DMS 273 (cell line): ENCODE measurements around the gene SPARCL1.

ENCODE experiments used
- DNase-seq: peaks from one replicate; lab custom pipeline; 2025; ENCODE audit not compliant: unreplicated experiment; lab: John Stamatoyannopoulos, UW

SPARCL1 gene

GRCh38 chr4:87541521-87541920, 12.3 kb upstream of the SPARCL1 start:
- DNase-seq: no peak

GRCh38 chr4:87540146-87541058, 11.2 kb upstream of the SPARCL1 start:
- no peak for DNase-seq

- DNase-seq: no peak
Observed at GRCh38 chr4:87532907-87533306, 3.7 kb upstream of the SPARCL1 start.

- DNase-seq: no peak
Observed at GRCh38 chr4:87532109-87532508, 2.9 kb upstream of the SPARCL1 start.

DNA sequence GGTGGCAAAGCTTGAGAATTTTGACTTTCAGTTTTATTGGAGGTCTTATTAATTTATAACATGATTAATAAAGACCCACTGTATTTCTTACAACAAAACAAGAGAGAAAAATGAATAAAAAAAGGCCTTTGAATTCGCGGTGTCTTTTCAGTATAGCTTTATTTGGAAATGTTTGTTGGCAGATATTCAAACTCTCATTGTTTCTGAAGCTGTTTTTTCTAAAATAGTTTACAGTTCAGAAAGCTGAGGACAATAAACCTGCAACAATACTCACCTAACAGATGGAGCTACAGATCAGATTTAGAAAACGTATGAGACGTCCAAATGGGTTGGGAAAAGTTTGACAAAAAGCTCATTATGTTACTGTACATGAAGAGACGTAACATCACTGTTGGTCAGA, 2.4 kb upstream of the SPARCL1 start:
- no peak for DNase-seq

GRCh38 chr4:87530868-87531267, 1.7 kb upstream of the SPARCL1 start:
- DNase-seq: peak; percentile 6

GRCh38 chr4:87530229-87530628, 1.1 kb upstream of the SPARCL1 start:
- no peak for DNase-seq

GRCh38 chr4:87527431-87528220, 1.6 kb downstream of the SPARCL1 start:
- DNase-seq: no peak

- no peak for DNase-seq
Observed at GRCh38 chr4:87525636-87526295, 3.4 kb downstream of the SPARCL1 start.

DNA sequence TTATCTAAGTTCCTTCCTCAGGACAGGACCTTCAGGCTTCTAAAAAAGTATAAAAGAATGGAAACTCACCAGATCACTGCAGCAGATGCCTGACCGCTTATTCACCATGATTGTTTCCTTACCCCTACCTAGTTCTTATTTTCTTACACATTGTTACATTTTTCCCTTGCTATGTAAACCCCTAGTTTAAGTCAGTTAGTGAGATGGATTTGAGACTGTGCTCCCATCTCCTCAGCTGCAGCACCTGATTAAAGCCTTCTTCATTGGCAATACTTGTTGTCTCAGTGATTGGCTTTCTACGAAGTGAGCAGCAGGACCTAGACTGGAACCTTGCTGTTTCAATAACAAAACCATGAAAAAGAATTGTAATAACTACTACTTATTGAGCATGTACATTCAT, 4.7 kb downstream of the SPARCL1 start:
- DNase-seq: no peak

- DNase-seq: no peak
Observed at GRCh38 chr4:87523307-87523706, 5.9 kb downstream of the SPARCL1 start.

DNA sequence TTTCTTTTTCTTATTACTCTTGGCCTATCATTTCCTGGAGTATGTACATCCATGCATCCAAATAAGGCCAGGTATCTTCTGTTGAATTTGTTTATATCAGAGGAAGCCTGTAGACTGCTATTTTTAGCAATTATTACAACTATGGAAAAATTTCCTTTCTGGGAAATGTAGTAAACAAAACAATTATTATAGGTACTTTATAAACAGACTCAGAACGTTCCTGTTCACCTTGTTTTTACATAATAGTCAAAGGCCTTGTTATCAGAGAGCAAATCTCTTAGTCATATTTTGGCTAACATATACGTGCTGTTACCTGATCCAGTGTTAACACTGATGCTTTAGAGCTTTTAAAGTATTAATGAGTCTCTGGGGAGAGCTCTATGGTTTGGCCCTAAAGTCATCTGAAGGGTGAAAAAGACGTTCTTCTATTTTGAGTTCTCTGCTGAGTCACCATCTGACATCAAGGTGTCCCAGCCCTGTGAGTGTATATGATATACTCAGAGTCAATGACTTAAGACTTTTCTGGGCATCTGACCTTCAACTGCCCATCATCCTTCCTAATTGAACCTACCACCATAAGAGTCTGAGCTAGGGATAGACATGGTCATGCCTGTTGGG, 7.3 kb downstream of the SPARCL1 start:
- DNase-seq: peak; percentile 54

- DNase-seq: peak; percentile 2
Observed at GRCh38 chr4:87521319-87521718, 7.9 kb downstream of the SPARCL1 start.

DNA sequence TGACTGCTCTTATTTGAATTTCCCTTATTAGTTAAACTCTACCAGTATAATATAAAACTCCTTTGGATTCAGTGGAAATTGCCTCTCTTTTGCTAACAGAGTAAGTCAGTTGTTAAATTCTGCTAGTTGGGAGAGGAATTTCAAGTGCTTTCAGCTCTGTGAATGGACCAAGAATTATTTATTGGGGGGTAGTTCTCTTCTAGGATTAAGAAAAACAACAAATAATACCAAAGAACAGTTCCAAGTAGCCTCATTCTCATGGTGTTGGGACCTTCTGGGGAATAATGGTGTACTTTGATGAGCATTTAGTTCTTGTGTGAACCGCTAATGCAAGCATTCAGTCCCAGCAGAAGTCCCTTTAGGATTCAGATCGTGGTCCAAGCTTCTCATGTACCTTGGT, 11.6 kb downstream of the SPARCL1 start:
- no peak for DNase-seq

GRCh38 chr4:87516683-87517082, 12.5 kb downstream of the SPARCL1 start:
- no peak for DNase-seq

- DNase-seq: no peak
Observed at GRCh38 chr4:87512400-87512799, 16.8 kb downstream of the SPARCL1 start.

DNA sequence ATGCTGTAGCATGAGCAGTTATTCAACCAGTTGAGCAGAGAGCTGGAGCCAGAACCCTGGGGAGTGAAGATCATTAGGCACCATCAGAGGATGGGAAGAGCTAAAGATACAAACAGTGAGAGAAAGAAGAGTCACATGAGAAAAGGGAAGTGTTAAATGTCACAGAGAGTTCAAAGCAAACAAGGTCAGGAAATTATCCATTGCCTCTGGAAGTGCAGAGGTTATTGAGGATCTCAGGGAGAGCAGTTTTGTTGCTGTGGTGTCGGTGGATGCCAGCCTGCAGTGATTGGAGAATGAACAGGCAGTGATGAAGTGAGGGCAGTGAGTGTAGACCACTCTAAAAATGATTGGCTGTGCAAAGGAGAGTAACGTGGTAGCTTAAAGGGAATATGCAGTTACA, 17.7 kb downstream of the SPARCL1 start:
- no peak for DNase-seq

DNA sequence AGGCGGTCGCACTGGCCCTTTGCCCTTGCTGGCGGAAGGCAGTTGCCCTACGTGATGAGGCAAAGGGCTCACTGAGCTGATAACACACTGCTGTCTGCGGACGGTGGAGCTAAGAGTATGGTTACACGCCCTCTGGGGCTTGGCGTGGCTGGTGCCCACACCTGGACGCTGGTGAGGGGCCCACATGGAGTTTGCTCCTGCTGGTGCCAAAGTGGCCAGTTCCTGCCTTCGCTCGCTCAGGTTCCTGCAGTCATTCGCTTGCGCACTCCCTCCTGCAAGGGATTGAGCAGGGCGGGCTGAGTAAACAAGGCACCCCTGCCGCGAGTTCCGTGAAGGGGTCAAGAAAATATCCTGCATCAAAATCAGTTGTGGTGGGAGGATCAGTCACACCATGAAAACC, 18.4 kb downstream of the SPARCL1 start:
- no peak for DNase-seq

GRCh38 chr4:87506974-87507701, 22.0 kb downstream of the SPARCL1 start:
- no peak for DNase-seq

DNA sequence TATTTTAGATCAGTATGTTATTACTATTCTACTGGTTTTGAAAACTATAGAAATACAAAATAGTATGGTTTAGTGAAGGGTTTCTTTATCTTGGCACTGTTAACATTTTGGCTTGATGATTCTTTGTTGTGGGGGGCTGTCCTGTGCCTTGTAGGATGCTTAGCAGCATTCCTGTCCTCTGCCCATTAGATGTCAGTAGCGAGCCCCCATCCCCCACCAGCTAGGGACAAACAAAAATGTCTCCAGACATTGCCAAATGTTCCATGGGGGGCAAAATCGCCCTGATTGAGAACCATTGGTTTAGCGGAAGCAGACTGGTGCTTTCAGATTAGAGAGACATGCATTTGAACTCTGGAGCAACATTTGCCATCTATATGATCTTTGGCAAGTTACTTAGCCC, 23.3 kb downstream of the SPARCL1 start:
- DNase-seq: peak; percentile 13
